ENCODE measurements around the gene DEPDC7.

- no peak for TF ChIP-seq POLR2AphosphoS5 (IDR thresholded peaks at IDR 0.05)
- TF ChIP-seq CTCF (IDR thresholded peaks at IDR 0.05) = no peak
Observed at GRCh38 chr11:33060271-33060670, 44.6 kb downstream of the DEPDC7 start.

Measured in upper lobe of left lung (tissue), 4 donors.